Left ventricle myocardium inferior (tissue), 1 donor: Measurements from ENCODE around the gene PDSS1. TPM values are rescaled to one million over a fixed set of nuclear protein-coding genes. Genes with fewer than 3 reads are reported as not detected.

ENCODE experiments used
- DNase-seq: peaks from one replicate; pipeline ENCODE4 v3.0.0-alpha.2; 2020
- H3K27ac ChIP-seq: fragments of 200-600 bp; replicated peaks from 2 replicates; pipeline ENCODE4 v1.8.0; 2021
- H3K27me3 ChIP-seq: fragments of 200-600 bp; 2 replicates; pipeline ENCODE4 v1.8.0; 2021; ENCODE audit warnings: low read depth
- H3K36me3 ChIP-seq: fragments of 200-600 bp; 2 replicates; pipeline ENCODE4 v1.8.0; 2021
- H3K4me1 ChIP-seq: fragments of 200-600 bp; 2 replicates; pipeline ENCODE4 v1.8.0; 2021
- H3K4me3 ChIP-seq: fragments of 200-600 bp; 2 replicates; pipeline ENCODE4 v1.8.0; 2021; ENCODE audit warnings: mild to moderate bottlenecking, moderate library complexity
- H3K9me3 ChIP-seq: fragments of 200-600 bp; replicated peaks from 2 replicates; pipeline ENCODE4 v1.8.0; 2021
- intact Hi-C: fragments of 100-400 bp; cut with micrococcal nuclease; formaldehyde crosslinking; loops from one replicate; pipeline ENCODE4 v1.11.0; 2022
- total RNA-seq: library from RNA; stranded (reverse); fragmentation: NEBNext Ultra II Directional; extraction: Animal tissue kit (Norgen Biotek cat#: 25700); gene quantifications from one replicate; pipeline ENCODE4 v1.2.1, GENCODE V29; 2021
- TF ChIP-seq, protein P1 (sequence below): fragments of 200-600 bp; IDR thresholded peaks from 2 replicates; pipeline ENCODE4 v1.8.0; 2021; ENCODE audit warnings: antibody characterized with exemption, mild to moderate bottlenecking, borderline replicate concordance
- donor health status: DM: no; HTN: yes; CAD: no; lungs with severe emphysema.

Gene PDSS1
- total RNA-seq, 1 donor from 2014 or later, result 4.2 TPM

DNA sequence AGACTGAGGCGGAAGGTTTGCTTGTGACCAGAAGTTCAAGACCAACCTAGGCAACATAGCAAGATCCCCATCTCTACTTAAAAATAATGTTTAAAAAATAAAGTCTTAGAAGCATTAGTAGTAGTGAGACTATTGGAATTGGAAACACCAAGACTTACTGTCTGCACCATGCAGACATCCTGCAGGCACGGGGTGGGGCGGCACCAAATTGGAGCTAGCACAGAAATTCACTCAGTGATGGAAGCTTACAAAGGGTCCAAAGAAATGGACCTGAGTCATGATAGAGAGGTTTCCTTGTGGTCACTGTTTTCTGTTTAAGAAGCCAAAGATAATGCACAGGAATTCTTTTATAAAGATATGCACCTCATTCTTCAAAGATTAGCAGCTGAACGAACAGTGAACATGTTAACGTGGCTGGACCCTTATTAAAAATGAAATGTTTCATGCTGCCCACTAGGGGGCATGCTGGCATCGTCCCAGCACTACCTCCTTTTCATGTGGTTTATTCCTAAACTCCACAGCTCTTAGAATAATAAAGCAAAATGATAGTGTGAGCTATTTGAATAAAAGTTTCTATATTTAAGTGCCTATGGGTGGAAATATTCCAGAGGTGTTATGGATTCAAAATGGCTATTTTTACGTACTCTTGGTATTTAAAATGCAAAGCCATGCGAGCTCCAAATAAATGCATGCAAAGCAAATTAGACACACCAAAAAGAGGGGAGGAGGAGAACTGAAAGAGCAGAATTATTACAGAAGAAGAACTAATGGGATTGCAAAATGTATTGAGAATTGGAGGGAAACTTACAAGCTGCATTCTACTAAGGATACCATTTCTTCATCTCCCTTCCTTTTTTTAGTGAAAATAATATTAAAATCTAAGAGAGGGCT, 28.6 kb downstream of the PDSS1 start:
- Histone ChIP-seq H3K27ac (no peak overlapping the region), H3K36me3 (peaks cover 48% of the 10 kb centered on the region), H3K4me3 (no peak overlapping the region), H3K4me1 (no peaks in the 10 kb centered on the region), H3K27me3 (no peaks in the 10 kb centered on the region), H3K9me3 (no peaks in the 10 kb centered on the region)
- peak; percentile 51 for DNase-seq
- TF ChIP-seq, protein P1, sequence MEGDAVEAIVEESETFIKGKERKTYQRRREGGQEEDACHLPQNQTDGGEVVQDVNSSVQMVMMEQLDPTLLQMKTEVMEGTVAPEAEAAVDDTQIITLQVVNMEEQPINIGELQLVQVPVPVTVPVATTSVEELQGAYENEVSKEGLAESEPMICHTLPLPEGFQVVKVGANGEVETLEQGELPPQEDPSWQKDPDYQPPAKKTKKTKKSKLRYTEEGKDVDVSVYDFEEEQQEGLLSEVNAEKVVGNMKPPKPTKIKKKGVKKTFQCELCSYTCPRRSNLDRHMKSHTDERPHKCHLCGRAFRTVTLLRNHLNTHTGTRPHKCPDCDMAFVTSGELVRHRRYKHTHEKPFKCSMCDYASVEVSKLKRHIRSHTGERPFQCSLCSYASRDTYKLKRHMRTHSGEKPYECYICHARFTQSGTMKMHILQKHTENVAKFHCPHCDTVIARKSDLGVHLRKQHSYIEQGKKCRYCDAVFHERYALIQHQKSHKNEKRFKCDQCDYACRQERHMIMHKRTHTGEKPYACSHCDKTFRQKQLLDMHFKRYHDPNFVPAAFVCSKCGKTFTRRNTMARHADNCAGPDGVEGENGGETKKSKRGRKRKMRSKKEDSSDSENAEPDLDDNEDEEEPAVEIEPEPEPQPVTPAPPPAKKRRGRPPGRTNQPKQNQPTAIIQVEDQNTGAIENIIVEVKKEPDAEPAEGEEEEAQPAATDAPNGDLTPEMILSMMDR, result peak; percentile 82
- intact Hi-C loops, result loop anchor here (5.0 kb wide), 1 partner anchor 156 kb away; no protein-coding TSS in a partner anchor

DNA sequence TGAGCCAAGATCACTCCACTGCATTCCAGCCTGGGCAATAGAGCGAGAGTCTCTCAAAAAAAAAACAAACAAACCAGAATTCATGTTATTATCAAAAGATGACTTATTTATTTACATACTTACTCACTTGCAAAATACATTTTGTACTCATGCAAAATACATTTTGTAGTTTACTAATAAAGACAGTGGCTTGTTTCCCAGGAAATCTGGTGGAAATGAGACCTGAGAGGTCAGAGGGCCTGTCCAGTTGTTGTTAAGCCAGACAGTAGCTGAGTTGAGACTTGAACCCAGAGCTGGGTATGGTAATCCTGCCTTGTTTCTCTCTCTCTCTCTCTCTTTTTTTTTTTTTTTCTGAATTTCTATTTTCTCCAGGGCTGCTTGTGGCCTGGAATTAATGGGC, 29.5 kb downstream of the PDSS1 start:
- intact Hi-C loops, result loop anchor here (5.0 kb wide), 1 partner anchor 155 kb away; no protein-coding TSS in a partner anchor

DNA sequence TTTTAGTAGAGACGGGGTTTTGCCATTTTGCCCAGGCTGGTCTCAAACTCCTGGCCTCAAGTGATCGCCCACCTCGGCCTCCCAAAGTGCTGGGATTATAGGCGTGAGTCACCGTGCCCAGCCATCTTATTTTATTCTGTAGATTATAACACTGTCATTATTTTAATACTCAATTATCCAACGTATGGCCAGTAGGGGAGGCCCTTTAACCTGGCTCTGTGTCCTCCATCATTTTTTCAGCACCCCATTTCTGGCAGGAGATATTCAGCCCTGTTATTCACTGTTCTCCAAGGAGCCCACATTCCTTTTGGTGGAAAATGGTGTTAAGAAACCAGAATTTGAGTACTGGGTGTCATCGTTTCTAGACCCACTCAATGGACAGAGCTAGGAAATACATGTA, 31.5 kb downstream of the PDSS1 start:
- Histone ChIP-seq H3K9me3 (no peaks in the 10 kb centered on the region), H3K27ac (no peak overlapping the region), H3K36me3 (peaks cover 46% of the 10 kb centered on the region), H3K27me3 (no peaks in the 10 kb centered on the region), H3K4me3 (no peak overlapping the region), H3K4me1 (no peaks in the 10 kb centered on the region)
- intact Hi-C loops, result loop anchor here (5.0 kb wide), 1 partner anchor 153 kb away; no protein-coding TSS in a partner anchor
- DNase-seq, result no peak
- TF ChIP-seq, protein P1, result no peak

More for the DNA sequence above, 29.5 kb downstream of the PDSS1 start:
- Histone ChIP-seq H3K9me3 (no peaks in the 10 kb centered on the region), H3K27me3 (no peaks in the 10 kb centered on the region), H3K4me1 (no peaks in the 10 kb centered on the region), H3K27ac (no peak overlapping the region), H3K36me3 (peaks cover 49% of the 10 kb centered on the region), H3K4me3 (no peak overlapping the region)
- no peak for DNase-seq
- TF ChIP-seq, protein P1, result no peak

DNA sequence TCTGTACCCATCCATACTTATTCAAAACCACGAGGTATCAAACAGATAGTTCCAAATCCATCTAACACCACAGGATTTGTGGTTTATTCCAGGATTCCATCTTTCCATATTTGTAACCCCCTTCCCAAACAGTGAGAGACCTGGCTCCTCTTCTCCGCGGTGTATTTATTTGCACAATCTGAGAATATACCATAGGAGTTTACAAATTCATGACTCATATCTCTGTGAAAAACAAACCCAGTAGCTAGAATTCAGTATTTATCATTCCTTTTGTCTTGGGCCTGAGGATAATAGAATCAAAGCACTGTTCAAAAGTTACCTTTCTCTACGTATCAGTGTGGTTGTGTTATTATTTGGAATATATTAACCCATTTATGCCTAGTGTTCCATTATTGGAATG, 31.9 kb downstream of the PDSS1 start:
- no peak for DNase-seq
- no peaks in the 10 kb centered on the region for H3K9me3 ChIP-seq
- intact Hi-C loops, result loop anchor here (5.0 kb wide), 1 partner anchor 153 kb away; no protein-coding TSS in a partner anchor
- H3K27ac ChIP-seq, result no peak overlapping the region
- H3K4me3 ChIP-seq, result no peak overlapping the region
- H3K36me3 ChIP-seq, result peaks cover 42% of the 10 kb centered on the region
- TF ChIP-seq, protein P1, result no peak
- no peaks in the 10 kb centered on the region for H3K27me3 ChIP-seq
- no peaks in the 10 kb centered on the region for H3K4me1 ChIP-seq

DNA sequence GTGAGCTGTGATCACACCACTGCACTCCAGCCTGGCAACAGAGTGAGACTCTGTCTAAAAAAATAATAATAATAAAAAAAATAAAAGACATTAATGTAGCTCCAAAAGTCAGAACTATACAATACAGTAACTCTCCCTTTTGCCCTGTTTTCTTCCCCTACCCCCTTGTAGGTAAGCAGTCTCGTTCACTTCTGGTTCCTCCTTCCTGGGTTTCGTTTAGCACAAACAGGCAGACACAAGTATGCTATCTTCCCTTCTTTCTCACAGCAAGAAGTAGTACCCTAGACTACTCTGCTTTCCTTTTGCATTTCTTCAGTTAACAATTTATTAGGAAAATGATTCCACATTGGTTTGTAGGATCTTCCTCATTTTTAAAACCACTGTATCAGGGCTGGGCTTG, 33.1 kb downstream of the PDSS1 start:
- peaks cover 35% of the 10 kb centered on the region for H3K36me3 ChIP-seq
- TF ChIP-seq, protein P1, result no peak

More for the DNA sequence above, 33.1 kb downstream of the PDSS1 start:
- no peak for DNase-seq
- no peaks in the 10 kb centered on the region for H3K27me3 ChIP-seq
- intact Hi-C loops, result no loop called here
- H3K4me3 ChIP-seq, result no peak overlapping the region
- no peaks in the 10 kb centered on the region for H3K9me3 ChIP-seq
- no peaks in the 10 kb centered on the region for H3K4me1 ChIP-seq
- no peak overlapping the region for H3K27ac ChIP-seq
